Uterus (tissue), 2 donors: Measurements from ENCODE around the gene SLC38A10.

Source experiments
- CTCF ChIP-seq, 4 experiments: fragments of 200-600 bp in 2 of 4; fragments of 450-650 bp in 2 of 4; sonication (generic) in 2 of 4; IDR thresholded peaks; one replicate each; pipeline ENCODE4 v1.5.1; 2016 to 2019; ENCODE audit warnings: antibody characterized with exemption in 4 of 4, mild to moderate bottlenecking in 2 of 4, moderate library complexity in 1 of 4
- POLR2A ChIP-seq, 2 donors: fragments of 450-650 bp; IDR thresholded peaks; one replicate each; pipeline ENCODE4 v1.6.1; 2016; ENCODE audit warnings: antibody characterized with exemption in 2 of 2, mild to moderate bottlenecking in 1 of 2, moderate library complexity in 1 of 2

- TF ChIP-seq CTCF (IDR thresholded peaks at IDR 0.05) (no peak), POLR2A (IDR thresholded peaks at IDR 0.05) (no peak)
Measured at GRCh38 chr17:81202318-81202717, 92.8 kb downstream of the SLC38A10 start.
